AG04450 (cell line): Measurements from ENCODE around the gene SLC16A14. TPM values are rescaled to one million over a fixed set of nuclear protein-coding genes. Genes with fewer than 3 reads are reported as not detected.

ENCODE experiments used
- CTCF ChIA-PET: fragments of 300-600, 350-600 bp; formaldehyde crosslinking; extraction: SDS; loops from one replicate; lab custom pipeline; 2022; ENCODE audit warnings: antibody characterized with exemption, inconsistent platforms; lab: Charles Lee
- POLR2A ChIA-PET: fragments of 350-600 bp; formaldehyde crosslinking; extraction: SDS; loops from one replicate; lab custom pipeline; 2021; ENCODE audit warnings: antibody characterized with exemption, inconsistent platforms; lab: Yijun Ruan, JAX
- DNase-seq: peaks from one replicate; pipeline ENCODE4 v3.0.0-alpha.2; 2011; ENCODE audit warnings: low read depth, low spot score
- H3K27ac ChIP-seq: one replicate; pipeline ENCODE4 v1.5.1; 2012; ENCODE audit warnings: low read depth, low read length, control low read depth
- H3K27me3 ChIP-seq: one replicate; pipeline ENCODE4 v1.6.0; 2012; ENCODE audit warnings: low read length; ENCODE audit not compliant: control insufficient read depth, insufficient read depth
- H3K4me3 ChIP-seq: 2 replicates; pipeline ENCODE4 v1.5.1; 2011; ENCODE audit warnings: mild to moderate bottlenecking, low read depth, low read length, control low read depth
- H3K9me3 ChIP-seq: 2 replicates; pipeline ENCODE4 v1.5.1; 2012; ENCODE audit warnings: low read length; ENCODE audit not compliant: control insufficient read depth, insufficient read depth
- CTCF ChIP-seq: IDR thresholded peaks from 2 replicates; pipeline ENCODE4 v1.5.1; 2011; ENCODE audit warnings: low read depth, low read length, control low read depth, inconsistent platforms
- polyA plus RNA-seq: library from polyadenylated mRNA; depleted of rRNA; stranded (reverse); fragments of >200 nt; gene quantifications from 2 replicates; pipeline ENCODE4 v1.2.3, GENCODE V29; 2011; rRNA removed
- small RNA-seq: library from RNA; depleted of rRNA; stranded (forward); fragments of <200 nt; gene quantifications from one replicate; pipeline ENCODE3, GENCODE V24; 2012; ENCODE audit warnings: low read depth; ENCODE audit not compliant: insufficient read length

SLC16A14 gene
- polyA plus RNA-seq, 1 experiment, result 2.7 TPM

DNA sequence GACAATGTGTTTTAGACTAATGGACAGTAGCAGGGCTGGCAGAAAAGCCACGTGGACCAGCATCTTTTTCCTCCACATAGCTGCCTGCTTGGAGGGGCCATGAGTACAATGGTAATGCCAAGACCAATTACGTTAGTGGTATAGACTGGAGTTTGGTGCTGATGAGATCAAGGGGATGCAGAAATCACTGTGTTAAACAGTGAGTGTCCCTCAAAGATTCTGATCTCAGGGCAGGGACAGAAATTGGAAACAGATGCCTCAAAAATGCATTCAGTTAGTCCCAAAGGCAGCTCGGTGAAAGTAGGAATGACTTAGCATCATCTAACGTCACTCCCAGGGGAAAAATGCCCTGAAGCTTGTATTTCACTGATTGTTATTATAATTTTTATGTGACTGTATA, 72.4 kb downstream of the SLC16A14 start:
- DNase-seq, result no peak
- Histone ChIP-seq H3K9me3 (no peaks in the 10 kb centered on the region), H3K27me3 (no peaks in the 10 kb centered on the region), H3K27ac (no peak overlapping the region), H3K4me3 (no peak overlapping the region)
- no peak for TF ChIP-seq CTCF
- CTCF ChIA-PET, result interaction anchor here (0.6 to 1.5 kb wide), 3 partner anchors 12 to 817 kb away, joined by 4 to 9 read pairs (median 6); no protein-coding TSS in a partner anchor
- POLR2A ChIA-PET, result interaction anchor here (0.6 kb wide), 1 partner anchor 10 kb away, joined by 8 read pairs; no protein-coding TSS in a partner anchor

DNA sequence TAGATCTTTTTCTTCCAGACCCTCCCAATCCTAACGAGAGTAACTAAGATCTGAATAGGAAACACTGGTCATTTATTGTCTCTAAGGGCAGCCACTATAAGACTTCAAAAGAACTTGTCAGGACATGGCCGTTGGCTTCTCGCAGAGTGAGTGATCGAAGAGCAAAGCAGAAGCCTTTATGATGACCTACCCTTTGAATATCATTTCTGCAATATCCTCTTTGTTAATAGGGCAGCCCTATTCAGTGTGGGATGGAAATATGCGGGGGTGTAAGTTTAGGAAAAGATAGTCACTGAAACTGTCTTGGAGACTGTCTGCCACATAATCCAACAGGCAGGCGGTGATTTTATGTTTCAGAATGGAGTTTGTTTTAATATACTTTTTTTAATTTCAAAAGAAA, 75.5 kb downstream of the SLC16A14 start:
- CTCF ChIA-PET, result no interaction called here
- H3K27ac ChIP-seq, result no peak overlapping the region
- DNase-seq, result no peak

More for the DNA sequence above, 75.5 kb downstream of the SLC16A14 start:
- POLR2A ChIA-PET, result no interaction called here
- no peak for TF ChIP-seq CTCF
- H3K4me3 ChIP-seq, result no peak overlapping the region
- no peaks in the 10 kb centered on the region for H3K9me3 ChIP-seq
- H3K27me3 ChIP-seq, result no peaks in the 10 kb centered on the region

Small RNAs within 50 kb of the gene (small RNA-seq; reads per million reads assigned to genes)
- not detected for gene RNY4P19

Other genes with a start within 250 kb of the SLC16A14 start
- gene TRIP12, start 146.9 kb downstream of the SLC16A14 start, polyA plus RNA-seq, result 141 and 170 TPM in 2 replicates
- gene FBXO36, start 146.4 kb downstream of the SLC16A14 start, polyA plus RNA-seq, result 1.8 and 2.0 TPM in 2 replicates
- gene SP110, start 151.1 kb upstream of the SLC16A14 start, polyA plus RNA-seq, result 7.8 and 8.2 TPM in 2 replicates
- gene SP140, start 156.8 kb upstream of the SLC16A14 start, polyA plus RNA-seq, result 0.73 and 1.5 TPM in 2 replicates